GM12878 (cell line): ENCODE data around the gene GALNS. TPM values are rescaled to one million over a fixed set of nuclear protein-coding genes. Genes with fewer than 3 reads are reported as not detected.
"Not testable (repeated sequence)": the region's sequence is repeated elsewhere in the genome, so short reads cannot be mapped to it uniquely, and the experiment has no call there.

Experiments
- ATAC-seq: fragments of 200-7000 bp; cut with Tn5 transposase; 3 replicates; pipeline ENCODE4 v1.9.1; 2020; ENCODE audit warnings: mild to moderate bottlenecking, moderate library complexity
- BruUV-seq: library from RNA; stranded (reverse); fragments of 400-500 nt; replicated peaks from 2 replicates; lab custom pipeline; 2021; lab: Mats Ljungman, UMichigan
- CTCF ChIA-PET: fragments of 300-600 bp; sonication (Branson Sonifier 250); formaldehyde crosslinking; extraction: SDS; loops from one replicate; lab custom pipeline; 2021; ENCODE audit warnings: inconsistent platforms; lab: Yijun Ruan, JAX
- POLR2A ChIA-PET: fragments of 350-600 bp; formaldehyde crosslinking; extraction: SDS; loops from one replicate; lab custom pipeline; 2021; ENCODE audit warnings: inconsistent platforms; lab: Charles Lee
- RAD21 ChIA-PET: fragments of 300-600 bp; sonication (Branson Sonifier 250); formaldehyde crosslinking; loops from one replicate; lab custom pipeline; 2023; ENCODE audit warnings: antibody characterized with exemption; ENCODE audit not compliant: unreplicated experiment; lab: Charles Lee
- SMC1A ChIA-PET: fragments of 300-600 bp; sonication (Branson Sonifier 250); formaldehyde crosslinking; loops from one replicate; lab custom pipeline; 2023; ENCODE audit not compliant: unreplicated experiment, uncharacterized antibody; lab: Charles Lee
- DNase-seq: peaks from one replicate; pipeline ENCODE4 v3.0.0-alpha.2; 2011; ENCODE audit warnings: low read depth, low spot score
- FAIRE-seq: peaks from 3 replicates; lab custom pipeline; 2011; peaks lifted over from hg19 to GRCh38; lab: Jason Lieb, UNC
- H2AFZ ChIP-seq: 2 replicates; pipeline ENCODE4 v1.6.0; 2011; ENCODE audit warnings: low read depth, low read length, control low read depth; ENCODE audit not compliant: control insufficient read depth
- H3K27ac ChIP-seq: 2 replicates; pipeline ENCODE4 v1.5.1; 2011; ENCODE audit warnings: control low read depth; ENCODE audit not compliant: control insufficient read depth, insufficient read depth
- H3K27me3 ChIP-seq, 2 experiments: replicated peaks in 1 of 2; 2 replicates each; pipeline versions ENCODE4 v1.6.0 to v1.6.1; 2011; ENCODE audit warnings: low read length in 1 of 2; ENCODE audit not compliant: control insufficient read depth in 2 of 2, insufficient read depth in 2 of 2
- H3K36me3 ChIP-seq, 2 experiments: 2 replicates each; pipeline ENCODE4 v1.5.1; 2011; ENCODE audit warnings: low read length in 1 of 2; ENCODE audit not compliant: control insufficient read depth in 2 of 2, insufficient read depth in 2 of 2
- H3K4me1 ChIP-seq: 2 replicates; pipeline ENCODE4 v1.6.1; 2011; ENCODE audit warnings: mild to moderate bottlenecking, low read length, moderate library complexity, mixed read lengths; ENCODE audit not compliant: control insufficient read depth, insufficient read depth
- H3K4me2 ChIP-seq: 2 replicates; pipeline ENCODE4 v1.6.0; 2011; ENCODE audit warnings: control low read depth; ENCODE audit not compliant: control insufficient read depth, insufficient read depth
- H3K4me3 ChIP-seq: fragments of 200-600 bp; sonication (generic); 2 replicates; pipeline ENCODE4 v1.5.1; 2016
- H3K79me2 ChIP-seq: 2 replicates; pipeline ENCODE4 v1.6.0; 2011; ENCODE audit warnings: low read length; ENCODE audit not compliant: control insufficient read depth, insufficient read depth
- H3K9ac ChIP-seq: 2 replicates; pipeline ENCODE4 v1.8.0; 2011; ENCODE audit warnings: low read length, control low read depth, mixed read lengths; ENCODE audit not compliant: control insufficient read depth, insufficient read depth
- H3K9me3 ChIP-seq: replicated peaks from 3 replicates; pipeline ENCODE4 v1.5.1; 2011; ENCODE audit warnings: mild to moderate bottlenecking, low read length; ENCODE audit not compliant: control insufficient read depth, insufficient read depth
- H4K20me1 ChIP-seq: 2 replicates; pipeline ENCODE4 v1.6.0; 2011; ENCODE audit not compliant: control insufficient read depth, insufficient read depth
- HCFC1 ChIP-seq: fragments of 150-350 bp; IDR thresholded peaks from 2 replicates; pipeline ENCODE4 v1.6.1; 2014; ENCODE audit warnings: low read length
- IRF4 ChIP-seq: IDR thresholded peaks from 2 replicates; pipeline ENCODE4 v1.6.1; 2011; ENCODE audit warnings: low read depth, low read length
- IRF5 ChIP-seq: fragments of 450-650 bp; IDR thresholded peaks from 2 replicates; pipeline ENCODE4 v1.6.1; 2017; ENCODE audit warnings: borderline replicate concordance
- ZNF217 ChIP-seq: fragments of 450-650 bp; IDR thresholded peaks from 2 replicates; pipeline ENCODE4 v1.6.1; 2017; ENCODE audit warnings: antibody characterized with exemption, mild to moderate bottlenecking
- WGBS: methylation state at CpG from one replicate; pipeline ENCODE4 v1.1.6; 2016; ENCODE audit warnings: low lambda C conversion rate; ENCODE audit not compliant: insufficient replicate concordance, insufficient coverage; ENCODE audit errors: missing lambda C conversion rate; 5-methylcytosine and 5-hydroxymethylcytosine counted together
- in situ Hi-C: fragments of 300-500 bp; cut with MboI; formaldehyde crosslinking; loops from 9 replicates; pipeline ENCODE4 v1.14.3; 2018; ENCODE audit warnings: mixed read lengths
- intact Hi-C: fragments of 100-400 bp; cut with micrococcal nuclease; formaldehyde crosslinking; loops from one replicate; pipeline ENCODE4 v1.14.2; 2022; ENCODE audit not compliant: unreplicated experiment
- polyA plus RNA-seq, 11 experiments: library from polyadenylated mRNA; depleted of rRNA in 4 of 11; unstranded in 6 of 11; stranded (reverse) in 5 of 11; fragments of >200 nt; fragmentation: Nextera tagmentation in 4 of 11; fragmentation: Illumina TruSeq in 1 of 11; extraction: Ambion mirVana in 4 of 11; extraction: Trizol in 1 of 11; gene quantifications; 1 replicate in 1 of 11; 2 replicates in 10 of 11; pipeline versions ENCODE4 v1.2.1 to v1.2.3, GENCODE V29; 2011 to 2016; ENCODE audit warnings: inconsistent platforms in 2 of 11, missing spikeins in 2 of 11, low read depth in 1 of 11
- total RNA-seq, 4 experiments: library from RNA; depleted of rRNA in 3 of 4; stranded (reverse); fragments of >200 nt in 3 of 4; fragmentation: Illumina TruSeq in 1 of 4; extraction: Trizol in 1 of 4; gene quantifications; 2 replicates each; pipeline versions ENCODE4 v1.2.1 to v1.2.3, GENCODE V29; 2013 to 2021

Gene GALNS
- total and polyA plus RNA-seq, 10 of the 15 experiments (the other 5 are each of a cell fraction or from before 2014, with no cell fraction given): 0.37 to 12.4 (median 5.3) TPM

DNA sequence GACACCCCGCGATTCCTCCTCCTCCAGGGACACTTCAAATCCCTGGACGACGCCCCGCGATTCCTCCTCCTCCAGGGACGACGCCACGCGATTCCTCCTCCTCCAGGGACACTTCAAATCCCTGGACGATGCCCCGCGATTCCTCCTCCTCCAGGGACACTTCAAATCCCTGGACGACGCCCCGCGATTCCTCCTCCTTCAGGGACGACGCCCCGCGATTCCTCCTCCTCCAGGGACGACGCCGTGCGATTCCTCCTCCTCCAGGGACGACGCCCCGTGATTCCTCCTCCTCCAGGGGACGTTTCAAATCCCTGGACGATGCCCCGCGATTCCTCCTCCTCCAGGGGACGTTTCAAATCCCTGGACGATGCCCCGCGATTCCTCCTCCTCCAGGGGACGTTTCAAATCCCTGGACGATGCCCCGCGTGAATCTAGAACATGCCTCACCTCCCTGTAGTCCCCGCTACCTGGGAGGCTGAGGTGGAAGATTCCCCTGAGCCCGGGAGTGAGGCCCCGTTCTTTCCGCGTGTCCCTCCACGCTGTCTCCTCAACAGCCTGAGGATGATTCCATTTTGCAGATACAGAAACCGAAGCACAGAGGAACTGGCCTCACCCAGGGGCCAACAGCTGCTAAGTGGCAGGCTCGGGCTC, 33.1 kb upstream of the GALNS start:
- WGBS: 98% methylated on average over 25 of the region's 48 CpGs

GRCh38 chr16:88888461-88889387, 32.0 kb upstream of the GALNS start:
- SMC1A ChIA-PET: no interaction called here

More for the DNA sequence above, 33.1 kb upstream of the GALNS start:
- H3K36me3 ChIP-seq, SMC1A ChIA-PET, intact Hi-C loops, H3K9ac ChIP-seq, RAD21 ChIA-PET, FAIRE-seq, BruUV-seq, H3K27me3 ChIP-seq, ATAC-seq, H3K79me2 ChIP-seq, CTCF ChIA-PET, POLR2A ChIA-PET, in situ Hi-C loops, DNase-seq, H3K27ac ChIP-seq, H4K20me1 ChIP-seq, H3K4me3 ChIP-seq, H3K9me3 ChIP-seq, H2AFZ ChIP-seq, H3K4me1 ChIP-seq, H3K4me2 ChIP-seq: not testable (repeated sequence)

More at GRCh38 chr16:88888461-88889387, 32.0 kb upstream of the GALNS start:
- H2AFZ ChIP-seq: no peak overlapping the region
- ChIA-PET CTCF (no interaction called here), POLR2A (no interaction called here), RAD21 (no interaction called here)
- no peak overlapping the region for H3K4me2 ChIP-seq
- no peak overlapping the region for H3K27ac ChIP-seq
- WGBS: 66% methylated on average over 14 of the region's 30 CpGs
- no peaks in the 10 kb centered on the region for H4K20me1 ChIP-seq
- H3K36me3 ChIP-seq: peaks cover 1 to 4% of the 10 kb centered on the region in 2 experiments; a peak in 3 of 4 replicates
- no peaks in the 10 kb centered on the region for H3K9me3 ChIP-seq
- no TSS peak for BruUV-seq
- intact Hi-C loops: no loop called here
- TF ChIP-seq IRF4: no peak
- TF ChIP-seq IRF5: no peak
- TF ChIP-seq ZNF217: no peak
- TF ChIP-seq HCFC1: no peak
- H3K4me1 ChIP-seq: no peaks in the 10 kb centered on the region
- FAIRE-seq: no peak
- ATAC-seq: no peak
- no peak overlapping the region for H3K4me3 ChIP-seq
- H3K27me3 ChIP-seq: no peaks in the 10 kb centered on the region
- peak; percentile 72 for DNase-seq
- H3K9ac ChIP-seq: no peak overlapping the region
- no peaks in the 10 kb centered on the region for H3K79me2 ChIP-seq
- in situ Hi-C loops: no loop called here
